IMR-90 (cell line): Measurements from ENCODE around the gene CLDN7.

ENCODE experiments used
- BHLHE40 ChIP-seq: fragments of 150-350 bp; IDR thresholded peaks from 2 replicates; pipeline ENCODE4 v1.6.1; 2016; ENCODE audit warnings: mild to moderate bottlenecking, low read depth, low read length
- MAFK ChIP-seq: IDR thresholded peaks from 2 replicates; pipeline ENCODE4 v1.6.1; 2012; ENCODE audit warnings: low read depth, low read length, improper control_type of control experiment
- RCOR1 ChIP-seq: IDR thresholded peaks from 2 replicates; pipeline ENCODE4 v1.6.1; 2012; ENCODE audit warnings: mild to moderate bottlenecking, low read length, improper control_type of control experiment; ENCODE audit not compliant: insufficient replicate concordance
- TF ChIP-seq, protein P1 (sequence below): conservative IDR thresholded peaks from 2 replicates; pipeline ENCODE4 v1.5.1; 2012; ENCODE audit warnings: mild to moderate bottlenecking, low read depth, low read length, improper control_type of control experiment

GRCh38 chr17:7292194-7292593 lies 29.9 kb upstream of the CLDN7 start:
- no peak for TF ChIP-seq BHLHE40
- TF ChIP-seq, protein P1, sequence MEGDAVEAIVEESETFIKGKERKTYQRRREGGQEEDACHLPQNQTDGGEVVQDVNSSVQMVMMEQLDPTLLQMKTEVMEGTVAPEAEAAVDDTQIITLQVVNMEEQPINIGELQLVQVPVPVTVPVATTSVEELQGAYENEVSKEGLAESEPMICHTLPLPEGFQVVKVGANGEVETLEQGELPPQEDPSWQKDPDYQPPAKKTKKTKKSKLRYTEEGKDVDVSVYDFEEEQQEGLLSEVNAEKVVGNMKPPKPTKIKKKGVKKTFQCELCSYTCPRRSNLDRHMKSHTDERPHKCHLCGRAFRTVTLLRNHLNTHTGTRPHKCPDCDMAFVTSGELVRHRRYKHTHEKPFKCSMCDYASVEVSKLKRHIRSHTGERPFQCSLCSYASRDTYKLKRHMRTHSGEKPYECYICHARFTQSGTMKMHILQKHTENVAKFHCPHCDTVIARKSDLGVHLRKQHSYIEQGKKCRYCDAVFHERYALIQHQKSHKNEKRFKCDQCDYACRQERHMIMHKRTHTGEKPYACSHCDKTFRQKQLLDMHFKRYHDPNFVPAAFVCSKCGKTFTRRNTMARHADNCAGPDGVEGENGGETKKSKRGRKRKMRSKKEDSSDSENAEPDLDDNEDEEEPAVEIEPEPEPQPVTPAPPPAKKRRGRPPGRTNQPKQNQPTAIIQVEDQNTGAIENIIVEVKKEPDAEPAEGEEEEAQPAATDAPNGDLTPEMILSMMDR, result no peak
- no peak for TF ChIP-seq MAFK
- TF ChIP-seq RCOR1, result no peak
